ENCODE measurements around the gene SLC6A6. TPM values are rescaled to one million over a fixed set of nuclear protein-coding genes. Genes with fewer than 3 reads are reported as not detected.
A peak's percentile ranks its signal among the peaks of the same experiment; 100 is the strongest.

SLC6A6 gene
- total RNA-seq, 1 experiment from 2014 or later: 72.6 TPM

GRCh38 chr3:14363991-14364390 is 38.4 kb upstream of the SLC6A6 start:
- no peaks in the 10 kb centered on the region for H3K23me2 ChIP-seq (ENCODE audit: insufficient read length, low read depth, low read length, poor library complexity, severe bottlenecking)
- no peak overlapping the region for H3K27ac ChIP-seq (ENCODE audit: insufficient read length, low read depth, low read length)
- H3K14ac ChIP-seq (ENCODE audit: insufficient read depth, low read length): no peak overlapping the region
- Mint-ChIP-seq H3K27ac (peak overlapping the region in 1 of 3 experiments; percentile 78; a peak in 2 of 7 replicates), H3K4me1 (peaks cover 16 to 22% of the 10 kb centered on the region in 2 experiments), H3K4me3 (peak overlapping the region in 1 of 2 experiments; percentile 43; a peak in 1 of 5 replicates), H3K27me3 (ENCODE audit: low read depth) (peaks cover 18% of the 10 kb centered on the region), H3K36me3 (ENCODE audit: insufficient read depth in 1 of 3, low read depth in 3 of 3) (no peaks in the 10 kb centered on the region), H3K9me3 (no peaks in the 10 kb centered on the region; a peak in 2 of 5 replicates)
- H3K4ac ChIP-seq (ENCODE audit: low read depth, low read length): no peak overlapping the region
- no peaks in the 10 kb centered on the region; the same call in 1 of the 2 replicates for H3K27me3 ChIP-seq (ENCODE audit: insufficient read depth, low read length)
- DNase-seq: no peak
- no peak overlapping the region for H2BK5ac ChIP-seq (ENCODE audit: insufficient read length, low read length)
- no peak overlapping the region for H4K5ac ChIP-seq (ENCODE audit: insufficient read length, low read depth, low read length)
- H2BK120ac ChIP-seq (ENCODE audit: low read depth, low read length, poor library complexity, severe bottlenecking): no peak overlapping the region
- TF ChIP-seq CTCF (conservative IDR thresholded peaks at IDR 0.05): no peak
- H2BK20ac ChIP-seq (ENCODE audit: low read depth, low read length, poor library complexity, severe bottlenecking): no peak overlapping the region
- H2BK12ac ChIP-seq (ENCODE audit: insufficient read length, low read depth, low read length): no peak overlapping the region
- H3K9ac ChIP-seq (ENCODE audit: extremely low read depth, insufficient read length, low read length): no peak overlapping the region
- no peaks in the 10 kb centered on the region for H3K4me1 ChIP-seq (ENCODE audit: insufficient read depth, low read length)
- H3K23ac ChIP-seq (ENCODE audit: insufficient read length, low read depth, low read length): no peak overlapping the region
- WGBS (ENCODE audit: extremely low coverage, insufficient read length, low lambda C conversion rate): no CpG with 5 or more reads among the region's 5 CpGs
- H3K56ac ChIP-seq (ENCODE audit: insufficient read length, low read depth, low read length): no peak overlapping the region
- H4K91ac ChIP-seq (ENCODE audit: insufficient read length, low read depth, low read length): no peak overlapping the region
- H3K9me3 ChIP-seq (ENCODE audit: control insufficient read depth, low read depth, low read length): no peaks in the 10 kb centered on the region
- no peaks in the 10 kb centered on the region for H3K79me2 ChIP-seq (ENCODE audit: insufficient read depth, low read length)
- no peak overlapping the region for H2AFZ ChIP-seq (ENCODE audit: low read length)
- H3K79me1 ChIP-seq (ENCODE audit: insufficient read depth, low read depth, low read length, poor library complexity, severe bottlenecking): no peaks in the 10 kb centered on the region
- H3K18ac ChIP-seq (ENCODE audit: insufficient read length, low read depth, low read length): no peak overlapping the region
- no peak overlapping the region for H2AK5ac ChIP-seq (ENCODE audit: insufficient read length, low read length)
- no peak overlapping the region for H3T11ph ChIP-seq (ENCODE audit: low read length)
- H2BK15ac ChIP-seq (ENCODE audit: low read depth, low read length): no peak overlapping the region
- no peak overlapping the region for H4K8ac ChIP-seq (replicated peaks; ENCODE audit: insufficient read length, low read depth, low read length)
- H3K4me2 ChIP-seq (ENCODE audit: insufficient read depth, insufficient read length, low read length): no peak overlapping the region
- no peaks in the 10 kb centered on the region for H4K20me1 ChIP-seq (ENCODE audit: control insufficient read depth, insufficient read depth, insufficient read length)

Data from H9 (cell line).